Heart left ventricle (tissue), 16 donors: ENCODE results near the gene KRT86. TPM values are rescaled to one million over a fixed set of nuclear protein-coding genes. Genes with fewer than 3 reads are reported as not detected.

Experiments
- ATAC-seq, 4 donors: fragments of 200-7000 bp; cut with Tn5 transposase; one replicate each; pipeline ENCODE4 v1.9.1; 2020 to 2022; ENCODE audit warnings: moderate library complexity in 4 of 4, mild to moderate bottlenecking in 3 of 4, moderate number of reproducible peaks in 1 of 4
- DNase-seq, 5 donors: peaks; one replicate each; pipeline ENCODE4 v3.0.0-alpha.2; 2020
- H3K27ac ChIP-seq, 12 donors: fragments of 200-600 bp; sonication (generic) in 4 of 12; one replicate each; pipeline versions ENCODE4 v1.5.0 to v1.8.0; 2016 to 2022; ENCODE audit warnings: mild to moderate bottlenecking in 2 of 12
- H3K27me3 ChIP-seq, 9 donors: fragments of 200-600 bp; sonication (generic) in 2 of 9; one replicate each; pipeline versions ENCODE4 v1.5.1 to v1.8.0; 2016 to 2022; ENCODE audit warnings: mild to moderate bottlenecking in 3 of 9
- H3K36me3 ChIP-seq, 9 donors: fragments of 200-600 bp; sonication (generic) in 2 of 9; one replicate each; pipeline versions ENCODE4 v1.5.0 to v1.8.0; 2018 to 2022; ENCODE audit warnings: mild to moderate bottlenecking in 2 of 9
- H3K4me1 ChIP-seq, 12 donors: fragments of 200-600 bp; sonication (generic) in 4 of 12; one replicate each; pipeline versions ENCODE4 v1.5.0 to v1.8.0; 2016 to 2022; ENCODE audit warnings: mild to moderate bottlenecking in 3 of 12
- H3K4me3 ChIP-seq, 12 donors: fragments of 200-600 bp; sonication (generic) in 4 of 12; one replicate each; pipeline versions ENCODE4 v1.5.0 to v1.8.0; 2017 to 2022; ENCODE audit warnings: mild to moderate bottlenecking in 9 of 12, moderate library complexity in 4 of 12
- H3K9me3 ChIP-seq, 12 donors: fragments of 200-600 bp; sonication (generic) in 4 of 12; one replicate each; pipeline versions ENCODE4 v1.5.0 to v1.8.0; 2016 to 2022; ENCODE audit warnings: mild to moderate bottlenecking in 1 of 12
- POLR2A ChIP-seq, 2 donors: fragments of 450-650 bp; IDR thresholded peaks; one replicate each; pipeline ENCODE4 v1.6.1; 2017; ENCODE audit warnings: antibody characterized with exemption in 2 of 2, mild to moderate bottlenecking in 2 of 2, moderate library complexity in 2 of 2
- WGBS, 4 donors: extraction: QIAGEN DNeasy Blood & Tissue Kit in 2 of 4; methylation state at CpG; one replicate each; pipeline versions ENCODE4 v1.1.5 to v1.1.7; 2013 to 2018; 5-methylcytosine and 5-hydroxymethylcytosine counted together
- intact Hi-C, 10 donors: fragments of 100-400 bp; cut with DNase I; formaldehyde crosslinking; loops; one replicate each; pipeline versions ENCODE4 v1.11.1 to v1.14.2; 2022
- polyA plus RNA-seq, 2 donors: library from polyadenylated mRNA; stranded (reverse); fragments of 200-250 nt; gene quantifications; one replicate each; pipeline ENCODE4 v1.2.3, GENCODE V29; 2013
- total RNA-seq, 9 donors: library from RNA; depleted of rRNA in 2 of 9; stranded (reverse); fragments of >200 nt in 2 of 9; fragmentation: NEBNext Ultra II Directional in 3 of 9; extraction: Animal tissue kit (Norgen Biotek cat#: 25700) in 3 of 9; gene quantifications; one replicate each; pipeline versions ENCODE4 v1.1.0 to v1.2.4, GENCODE V29; 2016 to 2023
- TF ChIP-seq, protein P1 (sequence below), 12 donors: fragments of 200-600 bp; sonication (generic) in 4 of 12; IDR thresholded peaks; one replicate each; pipeline versions ENCODE4 v1.5.0 to v1.8.0; 2018 to 2022; ENCODE audit warnings: antibody characterized with exemption in 12 of 12, mild to moderate bottlenecking in 5 of 12
- donor health status: ischemic (EF 13 %, LVEDD 7.1; RV severe dilation, severe dysfunction).
- donor health status: healthy with polysubstance abuse.
- donor health status: DM: no; HTN: yes; CAD: no.
- donor health status: DM: no; HTN: no; CAD: no.
- donor health status: ischemic (EF 25% LVEDD 6.9; RV normal size, moderate dysfunction).
- donor health status: ischemic (EF 25% LVEDD 5.7; RV mildly dilated, moderate dysfunction).
- donor health status: healthy.
- donor health status: DM: yes; HTN: yes; CAD: no.
- donor health status: ischemic (EF 35%, LVEDD 5.7; RV mildly dilated, moderate dysfunction).
- donor health status: nonischemic (EF 11% LVEDD 7.7; RV severe dilation, severe dysfunction).
- donor health status: DM: yes; HTN: yes; CAD: no.
- donor health status: PGD.
- donor health status: ischemic (EF 29% LVEDD 5.4; RV normal size, mild dysfunction).
- donor health status: nonischemic (EF 23%, LVEDD 6.1; RV moderate dilation, normal function).

The KRT86 gene
- total and polyA plus RNA-seq, 11 donors = not detected

DNA sequence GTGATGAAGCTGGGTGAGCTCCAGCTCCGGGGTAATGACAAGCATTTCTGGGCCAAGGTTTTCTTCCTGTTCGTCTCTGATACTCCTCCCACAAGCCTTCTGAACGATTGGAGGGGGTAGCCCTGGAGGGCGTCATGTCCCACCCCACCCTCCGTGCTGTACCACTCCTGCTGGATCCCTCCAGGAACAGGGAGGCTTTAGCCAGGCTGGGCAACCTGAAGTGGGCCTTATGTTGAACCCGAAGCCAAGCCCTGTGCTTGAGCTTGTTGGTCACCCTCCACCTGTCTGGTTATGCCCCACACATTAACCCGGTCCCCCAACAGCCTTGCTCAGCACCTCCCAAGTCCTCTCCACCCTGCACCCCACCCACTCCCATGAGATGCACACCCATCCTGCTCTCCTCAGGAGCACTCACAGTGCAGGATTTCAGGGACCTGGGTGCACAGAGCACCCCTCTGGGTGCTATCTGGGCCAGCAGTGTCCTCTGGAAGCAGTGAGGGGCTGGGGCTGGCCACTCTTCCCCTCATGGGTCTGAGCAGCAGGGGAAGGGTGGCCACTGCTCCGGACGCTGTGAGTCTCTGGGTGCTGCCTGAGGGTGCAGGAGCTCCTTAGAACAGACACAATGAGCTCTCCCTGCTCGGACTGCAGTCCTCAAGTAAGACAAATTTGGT lies 53.5 kb downstream of the KRT86 start:
- H3K27me3 ChIP-seq = peaks cover 0 to 12% (median 0%) of the 10 kb centered on the region in 9 donors
- H3K27ac ChIP-seq = no peak overlapping the region
- no peaks in the 10 kb centered on the region for H3K36me3 ChIP-seq
- DNase-seq (no peak), ATAC-seq (peak in 3 of 4 donors; percentile 5 to 17 (median 16))
- no peaks in the 10 kb centered on the region for H3K4me1 ChIP-seq
- H3K4me3 ChIP-seq = no peak overlapping the region
- H3K9me3 ChIP-seq = no peaks in the 10 kb centered on the region
- 68 to 86% (median 76%) methylated on average over 5 to 10 of the region's 10 CpGs for WGBS, 4 donors
- no peak for TF ChIP-seq POLR2A (IDR thresholded peaks at IDR 0.05)
- TF ChIP-seq, protein P1, sequence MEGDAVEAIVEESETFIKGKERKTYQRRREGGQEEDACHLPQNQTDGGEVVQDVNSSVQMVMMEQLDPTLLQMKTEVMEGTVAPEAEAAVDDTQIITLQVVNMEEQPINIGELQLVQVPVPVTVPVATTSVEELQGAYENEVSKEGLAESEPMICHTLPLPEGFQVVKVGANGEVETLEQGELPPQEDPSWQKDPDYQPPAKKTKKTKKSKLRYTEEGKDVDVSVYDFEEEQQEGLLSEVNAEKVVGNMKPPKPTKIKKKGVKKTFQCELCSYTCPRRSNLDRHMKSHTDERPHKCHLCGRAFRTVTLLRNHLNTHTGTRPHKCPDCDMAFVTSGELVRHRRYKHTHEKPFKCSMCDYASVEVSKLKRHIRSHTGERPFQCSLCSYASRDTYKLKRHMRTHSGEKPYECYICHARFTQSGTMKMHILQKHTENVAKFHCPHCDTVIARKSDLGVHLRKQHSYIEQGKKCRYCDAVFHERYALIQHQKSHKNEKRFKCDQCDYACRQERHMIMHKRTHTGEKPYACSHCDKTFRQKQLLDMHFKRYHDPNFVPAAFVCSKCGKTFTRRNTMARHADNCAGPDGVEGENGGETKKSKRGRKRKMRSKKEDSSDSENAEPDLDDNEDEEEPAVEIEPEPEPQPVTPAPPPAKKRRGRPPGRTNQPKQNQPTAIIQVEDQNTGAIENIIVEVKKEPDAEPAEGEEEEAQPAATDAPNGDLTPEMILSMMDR (IDR thresholded peaks at IDR 0.05) = no peak
- intact Hi-C loops = loop anchor here in 8 of 10 donors (1.0 to 5.0 kb wide), 3 partner anchors 171 to 172 kb away; no protein-coding TSS in a partner anchor

DNA sequence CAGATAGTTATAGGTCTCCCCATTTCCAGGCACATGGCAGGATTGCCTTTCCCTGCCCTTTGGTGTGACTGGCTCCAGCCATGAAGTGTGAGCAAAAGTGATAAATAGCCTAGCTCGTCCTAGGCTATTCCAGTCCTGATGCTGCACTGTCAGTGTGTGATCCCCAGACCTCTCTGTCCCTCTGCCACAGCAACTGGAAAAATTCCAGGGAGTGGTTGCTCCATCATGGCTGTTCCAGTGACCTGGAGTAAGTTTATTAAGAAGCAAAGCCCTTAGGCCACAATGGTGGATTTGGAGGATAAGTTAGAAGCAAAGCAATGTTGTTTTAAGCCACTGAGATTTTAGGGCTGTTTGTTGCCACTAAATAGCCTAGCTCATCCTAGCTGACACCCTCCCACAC lies 56.6 kb downstream of the KRT86 start:
- intact Hi-C loops = no loop called here
- Histone ChIP-seq H3K27ac (no peak overlapping the region), H3K4me1 (no peaks in the 10 kb centered on the region), H3K9me3 (peaks cover 0 to 12% (median 4%) of the 10 kb centered on the region in 12 donors), H3K4me3 (no peak overlapping the region), H3K27me3 (peaks cover 0 to 18% (median 0%) of the 10 kb centered on the region in 9 donors), H3K36me3 (no peaks in the 10 kb centered on the region)
- no peak for DNase-seq
- WGBS, 4 donors = 40 to 50% (median 43%) methylated on average over 1 of the region's 1 CpG
- ATAC-seq = no peak
- TF ChIP-seq POLR2A (IDR thresholded peaks at IDR 0.05) = no peak
- TF ChIP-seq, protein P1 (IDR thresholded peaks at IDR 0.05) = no peak

DNA sequence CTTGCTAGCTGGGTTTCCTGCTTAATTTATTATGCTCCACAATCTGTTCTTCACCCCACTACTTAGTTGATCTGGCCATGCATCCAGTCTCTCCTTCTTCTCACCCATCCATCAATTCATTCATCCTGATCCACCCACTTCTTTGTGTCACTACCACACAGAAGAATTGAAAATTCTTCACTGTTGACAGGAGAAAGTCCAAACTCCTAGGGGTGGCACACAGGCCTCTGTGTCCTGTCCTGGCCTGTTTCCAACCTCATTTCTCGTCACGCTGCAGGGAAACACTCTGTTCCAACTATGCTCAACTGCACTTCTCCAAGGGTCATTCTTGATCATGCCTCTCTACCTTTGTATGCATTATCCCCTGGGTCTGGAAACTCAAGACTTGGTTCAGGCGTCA lies 57.4 kb downstream of the KRT86 start:
- intact Hi-C loops = no loop called here
- H3K4me1 ChIP-seq = no peaks in the 10 kb centered on the region
- ATAC-seq (no peak), DNase-seq (no peak)
- no peak for TF ChIP-seq POLR2A (IDR thresholded peaks at IDR 0.05)
- TF ChIP-seq, protein P1 (IDR thresholded peaks at IDR 0.05) = no peak
- no peak overlapping the region for H3K27ac ChIP-seq
- no peak overlapping the region for H3K4me3 ChIP-seq
- WGBS, 4 donors = 76 to 80% (median 78%) methylated on average over 3 of the region's 3 CpGs
- H3K27me3 ChIP-seq = peaks cover 0 to 18% (median 0%) of the 10 kb centered on the region in 9 donors
- H3K9me3 ChIP-seq = peaks cover 0 to 20% (median 7%) of the 10 kb centered on the region in 12 donors
- H3K36me3 ChIP-seq = no peaks in the 10 kb centered on the region

DNA sequence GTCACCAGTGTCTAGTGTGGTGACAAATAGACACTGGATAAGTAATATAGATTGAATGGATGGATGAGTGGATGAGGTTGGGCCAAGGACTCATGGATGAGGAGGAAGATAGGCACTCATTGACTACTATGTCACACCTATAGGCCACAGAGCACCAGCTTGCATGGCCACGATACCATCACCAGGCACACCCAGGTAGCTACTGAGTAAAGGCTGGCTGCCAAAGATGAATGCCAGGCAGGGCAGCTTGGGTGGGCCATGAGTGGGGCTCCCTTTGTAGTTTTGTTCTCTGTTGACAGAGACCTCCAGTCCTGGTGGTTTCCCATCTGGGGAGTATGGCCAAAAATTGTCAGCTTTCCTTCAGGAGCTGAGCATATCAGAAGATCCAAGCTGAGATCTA lies 57.9 kb downstream of the KRT86 start:
- Histone ChIP-seq H3K36me3 (no peaks in the 10 kb centered on the region), H3K9me3 (peaks cover 0 to 26% (median 11%) of the 10 kb centered on the region in 12 donors), H3K4me3 (no peak overlapping the region), H3K27me3 (peaks cover 0 to 18% (median 0%) of the 10 kb centered on the region in 9 donors), H3K27ac (no peak overlapping the region), H3K4me1 (no peaks in the 10 kb centered on the region)
- no peak for DNase-seq
- no peak for TF ChIP-seq POLR2A (IDR thresholded peaks at IDR 0.05)
- TF ChIP-seq, protein P1 (IDR thresholded peaks at IDR 0.05) = no peak
- intact Hi-C loops = no loop called here
- ATAC-seq = no peak
- WGBS, 4 donors = 89 to 92% (median 91%) methylated on average over 1 of the region's 1 CpG
